B cell (primary cell): ENCODE measurements around the gene FEZ2.

Experiments
- CTCF ChIP-seq: fragments of 200-600 bp; IDR thresholded peaks from one replicate; pipeline ENCODE4 v1.8.0; 2022; ENCODE audit warnings: antibody characterized with exemption, mild to moderate bottlenecking
- EZH2 ChIP-seq: IDR thresholded peaks from 2 replicates; pipeline ENCODE4 v1.6.1; 2012; ENCODE audit warnings: borderline replicate concordance, low read depth, mild to moderate bottlenecking, moderate library complexity, low read length; ENCODE audit not compliant: insufficient read depth, poor library complexity, severe bottlenecking

- TF ChIP-seq CTCF, result no peak
- TF ChIP-seq EZH2, result no peak
These were observed 27.6 kb downstream of the FEZ2 start for GRCh38 chr2:36570416-36570815.
